CD14-positive monocyte (primary cell): ENCODE results near the gene DYNLL1. TPM values are rescaled to one million over a fixed set of nuclear protein-coding genes. Genes with fewer than 3 reads are reported as not detected.
A peak's percentile ranks its signal among the peaks of the same experiment; 100 is the strongest.

ENCODE experiments used
- DNase-seq, 3 donors: peaks; one replicate each; pipeline ENCODE4 v3.0.0-alpha.2; 2011 to 2022
- H2AFZ ChIP-seq: 2 replicates; pipeline ENCODE4 v1.6.0; 2012; ENCODE audit warnings: mild to moderate bottlenecking, low read depth, low read length, inconsistent platforms; ENCODE audit not compliant: insufficient read depth, poor library complexity, severe bottlenecking
- H3K27ac ChIP-seq, 2 donors: 1 replicate in 1 of 2; 2 replicates in 1 of 2; pipeline ENCODE4 v1.5.1; 2012 to 2013; ENCODE audit warnings: low read length in 2 of 2, control low read depth in 1 of 2, inconsistent platforms in 1 of 2, low read depth in 1 of 2, mild to moderate bottlenecking in 1 of 2
- H3K27me3 ChIP-seq, 2 donors: one replicate each; pipeline versions ENCODE4 v1.6.0 to v1.6.1; 2011 to 2013; ENCODE audit warnings: low read length in 2 of 2; ENCODE audit not compliant: control insufficient read depth in 2 of 2, insufficient read depth in 2 of 2
- H3K36me3 ChIP-seq, 2 donors: replicated peaks in 1 of 2; 1 replicate in 1 of 2; 2 replicates in 1 of 2; pipeline versions ENCODE4 v1.5.1 to v1.6.1; 2012 to 2013; ENCODE audit warnings: low read length in 2 of 2, control low read depth in 1 of 2, inconsistent platforms in 1 of 2, mild to moderate bottlenecking in 1 of 2; ENCODE audit not compliant: insufficient read depth in 2 of 2, control insufficient read depth in 1 of 2
- H3K4me1 ChIP-seq, 2 donors: 1 replicate in 1 of 2; 2 replicates in 1 of 2; pipeline versions ENCODE4 v1.5.1 to v1.6.1; 2012 to 2013; ENCODE audit warnings: low read length in 2 of 2, control low read depth in 1 of 2, inconsistent platforms in 1 of 2, mild to moderate bottlenecking in 1 of 2, moderate library complexity in 1 of 2; ENCODE audit not compliant: insufficient read depth in 2 of 2, control insufficient read depth in 1 of 2
- H3K4me2 ChIP-seq: replicated peaks from 2 replicates; pipeline ENCODE3; 2012; ENCODE audit warnings: low read length, moderate library complexity, mild to moderate bottlenecking; ENCODE audit not compliant: poor library complexity, severe bottlenecking; ENCODE audit errors: extremely low read depth
- H3K4me3 ChIP-seq, 3 experiments: fragments of 200-600 bp in 1 of 3; sonication (generic) in 1 of 3; replicated peaks in 1 of 3; 1 replicate in 2 of 3; 2 replicates in 1 of 3; pipeline ENCODE4 v1.5.1; 2011 to 2013; ENCODE audit warnings: low read length in 3 of 3, mild to moderate bottlenecking in 3 of 3, control low read depth in 2 of 3, low read depth in 2 of 3, inconsistent platforms in 1 of 3, moderate library complexity in 1 of 3
- H3K79me2 ChIP-seq: 2 replicates; pipeline ENCODE4 v1.6.0; 2012; ENCODE audit warnings: mild to moderate bottlenecking, control low read depth, inconsistent platforms, low read length, moderate library complexity; ENCODE audit not compliant: insufficient read depth
- H3K9ac ChIP-seq: 2 replicates; pipeline ENCODE4 v1.6.0; 2017; ENCODE audit warnings: low read length, mild to moderate bottlenecking; ENCODE audit not compliant: insufficient read depth, poor library complexity, severe bottlenecking
- H3K9me3 ChIP-seq, 2 donors: replicated peaks in 1 of 2; 1 replicate in 1 of 2; 2 replicates in 1 of 2; pipeline versions ENCODE4 v1.5.1 to v1.6.1; 2012 to 2013; ENCODE audit warnings: low read length in 2 of 2, control low read depth in 1 of 2; ENCODE audit not compliant: control insufficient read depth in 1 of 2, insufficient read depth in 1 of 2
- H4K20me1 ChIP-seq: 2 replicates; pipeline ENCODE4 v1.6.0; 2012; ENCODE audit warnings: mild to moderate bottlenecking, low read length, control low read depth, moderate library complexity; ENCODE audit not compliant: insufficient read depth
- H3K27ac Mint-ChIP-seq, 7 donors: one replicate each; pipeline ENCODE4 v1.8.0; 2020; ENCODE audit warnings: mild to moderate bottlenecking in 7 of 7, mixed read lengths in 7 of 7, moderate library complexity in 6 of 7, inconsistent platforms in 2 of 7
- H3K27me3 Mint-ChIP-seq, 3 donors: one replicate each; pipeline ENCODE4 v1.8.0; 2021 to 2022; ENCODE audit warnings: low read depth in 3 of 3, mild to moderate bottlenecking in 3 of 3, mixed read lengths in 3 of 3, moderate library complexity in 3 of 3, inconsistent platforms in 1 of 3
- H3K36me3 Mint-ChIP-seq, 2 donors: one replicate each; pipeline ENCODE4 v1.8.0; 2020; ENCODE audit warnings: mixed read lengths in 2 of 2, inconsistent platforms in 1 of 2, mild to moderate bottlenecking in 1 of 2
- H3K4me1 Mint-ChIP-seq: one replicate; pipeline ENCODE4 v1.8.0; 2020; ENCODE audit warnings: mild to moderate bottlenecking, mixed read lengths
- H3K4me3 Mint-ChIP-seq, 2 donors: one replicate each; pipeline ENCODE4 v1.8.0; 2020; ENCODE audit warnings: mild to moderate bottlenecking in 2 of 2, mixed read lengths in 2 of 2, moderate library complexity in 1 of 2
- H3K9me3 Mint-ChIP-seq, 7 donors: one replicate each; pipeline ENCODE4 v1.8.0; 2020 to 2022; ENCODE audit warnings: mixed read lengths in 7 of 7, mild to moderate bottlenecking in 6 of 7, moderate library complexity in 6 of 7, inconsistent platforms in 2 of 7
- WGBS: methylation state at CpG from one replicate; pipeline ENCODE4 v1.1.5; 2013; ENCODE audit warnings: missing lambda C conversion rate; ENCODE audit not compliant: insufficient coverage; 5-methylcytosine and 5-hydroxymethylcytosine counted together
- intact Hi-C, 2 donors: fragments of 100-400 bp; cut with micrococcal nuclease; formaldehyde crosslinking; loops; one replicate each; pipeline versions ENCODE4 v1.15.0 to v1.15.1; 2023
- polyA plus RNA-seq, 3 donors: library from polyadenylated mRNA; depleted of rRNA in 1 of 3; unstranded in 2 of 3; stranded (reverse) in 1 of 3; fragments of 300-500 nt in 2 of 3; fragments of >200 nt in 1 of 3; fragmentation: Illumina TruSeq in 2 of 3; gene quantifications; 1 replicate in 2 of 3; 2 replicates in 1 of 3; pipeline ENCODE4 v1.2.3, GENCODE V29; 2012 to 2021
- TF ChIP-seq, protein P1 (sequence below): fragments of 200-600 bp; IDR thresholded peaks from one replicate; pipeline ENCODE4 v1.8.0; 2022; ENCODE audit warnings: antibody characterized with exemption, mild to moderate bottlenecking

The DYNLL1 gene
- polyA plus RNA-seq, 3 donors: 184 to 504 (median 486) TPM

DNA sequence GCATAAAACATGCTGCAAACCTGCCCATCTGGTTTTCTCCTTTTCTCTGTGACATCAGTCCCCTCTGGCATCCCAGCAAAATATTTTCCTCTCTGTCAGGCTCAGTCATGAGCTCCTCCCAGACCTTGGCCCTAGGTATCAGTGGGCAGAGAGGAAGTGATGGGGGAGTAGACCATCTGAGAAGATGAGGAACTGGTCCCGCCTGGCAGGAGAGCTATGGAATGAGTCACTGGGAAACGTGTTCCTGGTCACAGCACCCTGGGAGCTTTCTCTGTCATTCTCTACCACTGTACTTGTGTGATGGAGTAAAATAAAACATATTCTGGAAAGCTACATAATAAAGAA lies 21.3 kb upstream of the DYNLL1 start:
- no peaks in the 10 kb centered on the region for H4K20me1 ChIP-seq
- H3K4me3 ChIP-seq: no peak overlapping the region
- no peaks in the 10 kb centered on the region for H3K9me3 ChIP-seq
- no peaks in the 10 kb centered on the region for H3K36me3 ChIP-seq
- peaks cover 0 to 1% (median 0%) of the 10 kb centered on the region in 3 donors for H3K27me3 Mint-ChIP-seq
- H3K4me2 ChIP-seq: no peak overlapping the region
- H3K4me1 Mint-ChIP-seq: peaks cover 12% of the 10 kb centered on the region
- no CpG with 5 or more reads among the region's 2 CpGs for WGBS
- no peaks in the 10 kb centered on the region for H3K27me3 ChIP-seq
- intact Hi-C loops: no loop called here
- H3K79me2 ChIP-seq: peaks cover 10% of the 10 kb centered on the region
- H3K27ac ChIP-seq: no peak overlapping the region
- peak overlapping the region in 2 of 7 donors; percentile 10 to 32 for H3K27ac Mint-ChIP-seq
- H3K36me3 Mint-ChIP-seq: no peaks in the 10 kb centered on the region
- no peak overlapping the region for H3K4me3 Mint-ChIP-seq
- peak; percentile 57 to 85 (median 68) for DNase-seq
- H3K9me3 Mint-ChIP-seq: peaks cover 0 to 2% (median 0%) of the 10 kb centered on the region in 7 donors
- H2AFZ ChIP-seq: no peak overlapping the region
- TF ChIP-seq, protein P1, sequence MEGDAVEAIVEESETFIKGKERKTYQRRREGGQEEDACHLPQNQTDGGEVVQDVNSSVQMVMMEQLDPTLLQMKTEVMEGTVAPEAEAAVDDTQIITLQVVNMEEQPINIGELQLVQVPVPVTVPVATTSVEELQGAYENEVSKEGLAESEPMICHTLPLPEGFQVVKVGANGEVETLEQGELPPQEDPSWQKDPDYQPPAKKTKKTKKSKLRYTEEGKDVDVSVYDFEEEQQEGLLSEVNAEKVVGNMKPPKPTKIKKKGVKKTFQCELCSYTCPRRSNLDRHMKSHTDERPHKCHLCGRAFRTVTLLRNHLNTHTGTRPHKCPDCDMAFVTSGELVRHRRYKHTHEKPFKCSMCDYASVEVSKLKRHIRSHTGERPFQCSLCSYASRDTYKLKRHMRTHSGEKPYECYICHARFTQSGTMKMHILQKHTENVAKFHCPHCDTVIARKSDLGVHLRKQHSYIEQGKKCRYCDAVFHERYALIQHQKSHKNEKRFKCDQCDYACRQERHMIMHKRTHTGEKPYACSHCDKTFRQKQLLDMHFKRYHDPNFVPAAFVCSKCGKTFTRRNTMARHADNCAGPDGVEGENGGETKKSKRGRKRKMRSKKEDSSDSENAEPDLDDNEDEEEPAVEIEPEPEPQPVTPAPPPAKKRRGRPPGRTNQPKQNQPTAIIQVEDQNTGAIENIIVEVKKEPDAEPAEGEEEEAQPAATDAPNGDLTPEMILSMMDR: no peak
- peaks cover 9 to 14% of the 10 kb centered on the region in 2 donors for H3K4me1 ChIP-seq
- H3K9ac ChIP-seq: no peak overlapping the region

DNA sequence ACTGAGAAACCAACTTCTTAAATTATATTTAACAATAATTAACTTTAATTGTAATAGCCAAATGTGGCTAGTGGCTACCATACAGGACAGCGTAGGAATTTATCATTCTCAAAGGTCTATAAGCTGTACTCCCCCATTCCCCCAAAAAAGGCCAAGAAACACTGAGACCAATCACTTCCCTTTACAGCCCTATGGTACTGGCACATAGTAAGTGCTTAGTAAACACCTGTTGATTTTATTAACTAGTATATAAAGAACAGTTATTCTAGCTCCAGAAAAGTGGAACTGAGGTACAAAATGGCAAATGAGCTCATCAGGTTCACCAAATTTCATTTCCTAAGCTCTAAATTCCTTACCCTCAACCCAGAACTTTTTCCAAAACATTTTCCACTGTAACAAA lies 20.3 kb upstream of the DYNLL1 start:
- no peak overlapping the region for H3K27ac Mint-ChIP-seq
- H3K36me3 Mint-ChIP-seq: no peaks in the 10 kb centered on the region
- H3K9me3 Mint-ChIP-seq: peaks cover 0 to 2% (median 0%) of the 10 kb centered on the region in 7 donors
- DNase-seq: no peak
- Histone ChIP-seq H3K9ac (no peak overlapping the region), H2AFZ (no peak overlapping the region), H3K4me3 (no peak overlapping the region), H3K36me3 (no peaks in the 10 kb centered on the region), H3K9me3 (no peaks in the 10 kb centered on the region), H4K20me1 (no peaks in the 10 kb centered on the region), H3K27me3 (no peaks in the 10 kb centered on the region), H3K27ac (no peak overlapping the region), H3K79me2 (no peaks in the 10 kb centered on the region), H3K4me2 (no peak overlapping the region), H3K4me1 (peaks cover 2 to 6% of the 10 kb centered on the region in 2 donors)
- peaks cover 0 to 1% (median 0%) of the 10 kb centered on the region in 3 donors for H3K27me3 Mint-ChIP-seq
- TF ChIP-seq, protein P1: no peak
- no peak overlapping the region for H3K4me3 Mint-ChIP-seq
- no CpG with 5 or more reads among the region's 1 CpG for WGBS
- intact Hi-C loops: no loop called here
- peaks cover 7% of the 10 kb centered on the region for H3K4me1 Mint-ChIP-seq
